NCI-H128 (cell line): ENCODE results near the gene LPIN2.

Experiments used
- DNase-seq: peaks from one replicate; lab custom pipeline; 2025; ENCODE audit not compliant: unreplicated experiment; lab: John Stamatoyannopoulos, UW

Gene LPIN2

GRCh38 chr18:2982452-2983269 lies 30.3 kb downstream of the LPIN2 start:
- DNase-seq, result no peak

DNA sequence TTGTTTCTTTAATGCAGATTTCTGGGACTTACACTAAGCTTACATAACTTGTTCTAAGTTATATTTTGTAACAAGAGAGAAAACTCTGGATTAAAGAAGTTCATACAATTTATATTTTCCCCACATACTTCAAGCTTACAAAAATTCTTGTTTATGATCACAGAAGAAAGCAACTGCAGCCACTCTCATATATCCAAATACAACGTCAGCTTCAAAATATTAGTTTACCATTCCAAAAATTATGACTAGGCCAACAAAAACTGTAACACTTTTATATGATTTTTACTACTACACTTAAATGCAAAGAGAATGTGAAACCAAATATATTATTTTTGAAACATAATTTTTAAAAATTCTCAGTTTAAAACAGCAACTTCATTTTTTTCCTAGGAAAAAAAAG lies 30.9 kb downstream of the LPIN2 start:
- no peak for DNase-seq

DNA sequence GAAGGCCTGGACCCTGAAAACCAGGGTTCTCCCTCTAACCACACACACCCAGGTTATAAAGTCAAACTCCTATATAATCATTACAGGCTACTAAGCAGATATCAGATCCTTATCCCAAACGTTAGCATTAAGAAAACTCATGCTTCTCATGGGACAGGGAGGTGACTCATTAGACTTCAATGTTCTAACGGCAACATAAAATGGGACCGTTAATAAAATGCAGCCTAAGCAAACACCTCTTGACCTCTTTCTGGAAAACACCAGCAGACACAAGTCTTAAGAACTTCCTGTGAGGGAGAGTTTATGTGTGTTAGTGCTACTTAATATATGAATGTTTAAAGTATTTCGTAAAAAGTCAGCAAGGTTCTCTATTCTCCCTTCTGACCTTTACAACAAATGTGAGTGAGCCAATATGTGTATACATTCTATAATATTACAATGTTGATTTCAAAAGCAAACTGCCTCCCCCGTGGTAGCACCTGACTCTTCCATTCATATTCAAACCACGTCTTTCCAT lies 31.7 kb downstream of the LPIN2 start:
- DNase-seq, result no peak

GRCh38 chr18:2979871-2980790 lies 32.8 kb downstream of the LPIN2 start:
- DNase-seq, result no peak

DNA sequence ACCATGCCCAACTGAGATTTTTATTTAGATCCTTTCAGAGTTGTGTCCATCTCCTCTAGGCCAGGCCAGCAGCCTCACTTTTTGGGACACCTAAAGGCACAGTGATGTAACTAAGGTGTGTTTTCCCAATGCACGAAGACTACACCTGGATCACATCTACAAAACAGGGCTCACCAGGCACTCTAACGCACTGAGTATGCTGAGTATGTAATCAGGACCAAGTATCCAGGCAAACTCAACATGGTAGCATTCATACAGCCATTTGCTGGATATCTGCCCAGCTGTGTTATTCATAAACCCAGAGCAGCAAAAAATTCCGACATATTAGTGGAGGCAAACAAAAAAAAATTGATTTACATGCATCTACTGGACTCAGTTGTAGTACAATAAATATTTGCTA lies 33.8 kb downstream of the LPIN2 start:
- no peak for DNase-seq

- no peak for DNase-seq
Observed at GRCh38 chr18:2978661-2979106, 34.3 kb downstream of the LPIN2 start.

GRCh38 chr18:2978208-2978607 lies 34.7 kb downstream of the LPIN2 start:
- DNase-seq, result no peak

DNA sequence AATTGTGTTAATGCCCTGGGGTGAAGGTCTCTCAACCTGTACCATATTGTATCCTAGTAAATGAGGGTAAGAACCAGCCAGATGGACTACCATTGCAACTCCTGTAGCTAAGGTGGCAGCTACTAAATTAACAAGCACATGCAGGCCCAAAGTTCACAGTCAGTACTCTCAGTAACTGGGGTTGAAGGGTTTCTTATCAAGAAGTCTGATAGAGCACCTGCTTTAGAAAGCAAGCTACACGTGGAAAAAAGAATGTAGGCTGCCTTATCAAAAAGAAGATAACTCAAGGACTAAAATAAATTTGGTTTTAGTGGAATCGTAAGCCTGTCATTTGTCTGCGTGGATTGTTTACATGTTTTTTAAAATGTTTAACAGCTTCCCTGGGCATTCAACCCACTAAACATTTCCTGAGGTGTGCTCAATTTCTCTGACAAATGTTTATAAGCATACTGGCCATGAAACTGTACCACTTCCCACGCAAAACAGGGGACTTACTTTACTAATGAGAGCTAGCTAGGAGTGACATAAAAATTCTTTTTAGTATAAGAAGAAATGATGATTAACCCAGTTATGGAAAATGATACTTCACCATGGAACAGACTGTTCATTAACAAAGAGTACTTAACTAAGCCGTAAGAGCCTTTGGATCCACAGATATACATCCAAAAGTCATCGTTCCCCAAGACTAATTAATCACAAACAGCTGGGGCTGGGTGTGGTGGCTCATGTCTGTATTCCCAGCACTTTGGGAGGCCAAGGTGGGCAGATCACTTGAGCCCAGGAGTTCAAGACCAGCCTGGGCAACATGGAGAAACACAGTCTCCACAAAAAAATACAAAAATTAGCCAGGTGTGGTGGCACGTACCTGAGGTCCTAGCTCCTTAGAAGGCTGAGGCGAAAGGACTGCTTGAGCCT lies 36.5 kb downstream of the LPIN2 start:
- no peak for DNase-seq

GRCh38 chr18:2974731-2975130 lies 38.2 kb downstream of the LPIN2 start:
- DNase-seq, result no peak

DNA sequence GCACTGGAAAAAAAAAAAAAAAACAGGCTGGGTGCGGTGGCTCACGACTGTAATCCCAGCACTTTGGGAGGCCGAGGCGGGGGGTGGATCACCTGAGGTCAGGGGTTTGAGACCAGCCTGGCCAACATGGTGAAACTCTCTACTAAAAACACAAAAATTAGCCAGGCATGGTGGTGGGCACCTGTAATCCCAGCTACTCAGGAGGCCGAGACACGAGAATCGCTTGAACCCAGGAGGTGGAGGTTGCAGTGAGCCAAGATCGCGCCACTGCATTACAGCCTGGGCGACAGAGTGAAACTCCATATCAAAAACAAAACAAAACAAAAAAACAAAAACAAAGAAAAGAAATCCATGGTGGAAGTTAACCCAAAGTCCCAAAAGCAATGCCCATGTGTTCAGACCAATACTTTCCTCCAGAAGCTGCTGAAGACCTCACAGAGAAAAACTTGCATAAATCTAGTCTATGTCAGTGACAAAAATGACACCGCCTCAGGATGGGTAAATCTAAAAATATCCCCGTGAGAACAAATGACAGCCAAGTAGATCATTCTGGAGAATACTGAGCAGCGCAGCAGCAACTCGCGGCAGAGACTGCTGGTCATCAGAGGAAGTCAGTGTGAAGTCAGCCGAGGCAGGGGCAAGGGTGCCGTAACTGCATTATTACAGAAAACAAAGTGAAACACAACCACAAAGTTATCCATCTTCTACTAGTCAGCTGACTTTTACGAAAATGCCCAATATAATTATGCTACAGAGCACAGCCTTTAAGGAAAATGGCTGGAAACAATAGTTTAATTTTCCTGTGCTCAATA lies 41.0 kb downstream of the LPIN2 start:
- DNase-seq, result no peak

DNA sequence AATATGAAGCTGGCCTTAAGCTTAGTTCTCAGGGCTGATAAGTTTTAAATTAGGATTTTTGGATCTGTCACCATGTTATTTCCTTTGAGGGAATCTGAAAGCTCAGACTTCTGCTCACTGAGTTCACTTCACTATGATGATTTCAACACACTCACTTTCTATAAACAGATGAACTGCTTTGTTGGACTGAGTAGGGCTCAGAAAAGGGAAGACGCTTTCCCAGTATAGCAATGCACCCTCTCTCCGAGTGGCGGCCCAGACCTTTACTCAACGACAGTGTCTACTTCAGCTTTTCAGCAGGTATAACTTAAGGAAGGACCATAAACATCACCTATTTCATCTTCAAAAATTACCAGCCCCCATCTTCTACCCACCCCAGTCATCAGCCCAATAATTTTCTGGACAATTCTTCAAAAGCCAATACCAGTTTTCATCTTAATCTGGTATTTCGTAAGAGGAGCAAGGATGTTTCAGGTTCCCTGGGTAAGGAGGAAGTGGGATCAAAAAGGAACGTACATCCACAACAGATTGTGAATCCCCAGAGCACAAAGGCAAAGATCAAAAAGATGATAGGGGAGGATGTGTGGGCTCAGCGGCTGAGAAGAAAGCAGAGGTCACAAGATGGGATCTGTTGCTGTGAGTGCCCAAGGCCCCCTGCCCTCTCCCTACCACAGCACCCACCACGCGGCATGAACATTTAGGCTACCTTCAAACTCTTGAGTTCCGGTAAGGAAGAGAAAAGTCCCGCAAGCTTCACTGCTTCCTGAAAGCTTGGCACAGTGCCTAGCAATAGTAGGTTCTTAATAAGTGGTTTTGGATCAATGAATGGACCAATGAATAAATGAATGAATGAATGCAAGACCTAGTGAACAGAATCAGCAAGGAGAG lies 41.9 kb downstream of the LPIN2 start:
- no peak for DNase-seq

DNA sequence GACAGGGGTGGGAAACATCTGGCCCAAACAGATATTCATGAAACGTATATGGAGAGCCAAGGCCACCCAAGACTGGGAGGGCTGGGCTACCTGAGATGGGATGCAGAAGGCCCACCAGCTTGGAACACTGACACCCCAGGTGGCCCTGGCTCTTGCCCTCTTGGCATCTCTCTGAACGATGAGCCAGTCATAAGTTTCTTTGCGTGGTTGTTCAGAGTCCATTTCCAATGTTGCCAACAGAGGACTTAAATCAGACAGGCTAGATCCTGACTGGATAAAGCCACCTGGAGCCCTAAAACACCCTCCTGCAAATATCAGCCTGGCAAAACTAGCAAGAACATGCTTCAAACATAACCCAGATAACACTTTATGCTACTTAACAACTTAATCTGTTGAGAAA lies 42.6 kb downstream of the LPIN2 start:
- no peak for DNase-seq

DNA sequence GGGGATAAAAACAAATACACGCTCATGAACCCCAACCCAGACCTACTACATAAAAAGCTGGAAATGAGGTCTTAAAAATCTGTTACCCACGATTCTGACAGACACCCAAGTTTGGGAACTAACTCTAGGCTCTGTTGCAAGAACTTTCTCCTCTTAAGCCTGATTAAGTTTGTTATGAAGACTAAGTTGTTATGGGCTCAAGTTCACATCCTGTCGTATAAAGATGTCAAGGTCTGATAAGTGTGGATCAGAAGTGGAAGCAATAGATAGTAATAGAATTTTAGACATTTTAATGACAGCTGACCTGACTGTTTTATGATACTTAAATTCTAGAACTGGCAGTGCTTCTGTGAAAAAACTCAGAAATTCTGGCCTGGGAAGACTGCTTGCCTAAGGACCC lies 43.2 kb downstream of the LPIN2 start:
- no peak for DNase-seq

GRCh38 chr18:2968606-2969005 lies 44.3 kb downstream of the LPIN2 start:
- DNase-seq, result no peak

DNA sequence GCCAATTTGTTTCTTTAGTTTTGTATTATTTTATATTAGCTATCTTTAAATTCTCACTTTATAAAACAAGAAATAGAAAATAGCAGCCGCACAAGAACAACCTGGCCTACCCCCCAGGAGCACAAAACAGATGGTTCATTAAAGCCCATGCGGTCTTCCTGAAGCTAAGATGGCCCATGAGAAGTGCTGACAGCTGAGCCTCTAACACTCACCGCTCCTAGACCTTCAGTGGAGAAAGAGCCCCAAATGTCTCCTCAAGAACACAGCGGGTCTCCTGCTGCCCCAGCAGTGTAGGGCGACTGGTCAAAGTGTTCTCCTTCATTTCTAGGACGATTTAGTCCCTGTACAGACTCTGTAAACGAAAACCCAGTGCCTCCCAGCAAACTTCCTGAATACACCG lies 45.1 kb downstream of the LPIN2 start:
- DNase-seq, result no peak

GRCh38 chr18:2967357-2967756 lies 45.6 kb downstream of the LPIN2 start:
- no peak for DNase-seq

DNA sequence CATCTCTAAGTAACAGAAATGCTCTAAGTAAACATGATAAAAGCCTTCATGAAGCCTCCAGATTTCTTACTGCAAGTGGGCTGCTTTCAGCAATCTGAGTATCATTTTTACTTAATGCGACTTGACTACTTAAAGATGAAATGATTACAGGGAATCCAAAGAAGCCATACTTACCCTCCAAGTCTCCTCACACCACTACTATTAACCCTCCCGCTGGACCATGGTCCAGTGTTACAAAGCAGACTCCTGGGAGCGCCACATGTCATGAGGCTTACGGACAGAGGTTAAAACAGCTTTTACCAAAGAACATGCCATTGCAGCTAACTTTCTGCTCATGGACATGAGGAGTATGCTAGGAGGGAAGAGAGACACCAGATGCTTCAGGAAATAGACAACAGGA lies 46.4 kb downstream of the LPIN2 start:
- DNase-seq, result no peak

DNA sequence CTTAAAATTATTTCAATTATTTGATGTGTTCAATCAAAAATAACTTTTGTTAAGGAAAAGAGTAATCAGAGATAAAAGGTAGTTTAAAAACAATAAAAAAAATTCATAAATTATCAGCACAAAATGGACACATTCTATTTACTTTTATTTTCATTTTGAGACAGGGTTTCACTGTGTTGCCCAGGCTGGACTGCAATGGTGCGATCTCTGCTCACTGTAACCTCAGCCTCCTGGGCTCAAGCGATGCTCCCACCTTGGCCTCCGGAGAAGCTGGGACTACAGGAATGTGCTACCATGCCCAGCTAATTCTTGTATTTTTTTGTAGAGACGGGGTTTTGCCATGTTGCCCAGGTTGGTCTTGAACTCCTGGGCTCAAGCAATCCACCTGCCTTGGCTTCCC lies 47.1 kb downstream of the LPIN2 start:
- no peak for DNase-seq
